ENCODE data around the gene SSPN.

SSPN gene

GRCh38 chr12:26187014-26187798, 8.2 kb upstream of the SSPN start:
- no peak for DNase-seq

GRCh38 chr12:26188127-26188526, 7.2 kb upstream of the SSPN start:
- DNase-seq, result no peak

- DNase-seq, result no peak
Observed at GRCh38 chr12:26188641-26189040, 6.7 kb upstream of the SSPN start.

- no peak for DNase-seq
Observed at GRCh38 chr12:26192142-26192541, 3.2 kb upstream of the SSPN start.

GRCh38 chr12:26193539-26193938, 1.8 kb upstream of the SSPN start:
- DNase-seq, result no peak

GRCh38 chr12:26195641-26196420, 458 bp downstream of the SSPN start:
- no peak for DNase-seq

- DNase-seq, result no peak
Observed at GRCh38 chr12:26196421-26196716, 996 bp downstream of the SSPN start.

GRCh38 chr12:26197832-26198231, 2.5 kb downstream of the SSPN start:
- DNase-seq, result no peak

- no peak for DNase-seq
Observed at GRCh38 chr12:26198742-26199141, 3.4 kb downstream of the SSPN start.

GRCh38 chr12:26203167-26203780, 7.9 kb downstream of the SSPN start:
- DNase-seq, result no peak

GRCh38 chr12:26204612-26205289, 9.4 kb downstream of the SSPN start:
- DNase-seq, result no peak

- DNase-seq, result no peak
Observed at GRCh38 chr12:26205298-26205697, 9.9 kb downstream of the SSPN start.

- no peak for DNase-seq
Observed at GRCh38 chr12:26205941-26206340, 10.6 kb downstream of the SSPN start.

- DNase-seq, result no peak
Observed at GRCh38 chr12:26211331-26211730, 16.0 kb downstream of the SSPN start.

- DNase-seq, result no peak
Observed at GRCh38 chr12:26212396-26212795, 17.0 kb downstream of the SSPN start.

- no peak for DNase-seq
Observed at GRCh38 chr12:26212988-26213387, 17.6 kb downstream of the SSPN start.

- no peak for DNase-seq
Observed at GRCh38 chr12:26214121-26214520, 18.7 kb downstream of the SSPN start.

- DNase-seq, result no peak
Observed at GRCh38 chr12:26219736-26220135, 24.4 kb downstream of the SSPN start.

- no peak for DNase-seq
Observed at GRCh38 chr12:26224657-26225056, 29.3 kb downstream of the SSPN start.

- no peak for DNase-seq
Observed at GRCh38 chr12:26226122-26226521, 30.7 kb downstream of the SSPN start.

- no peak for DNase-seq
Observed at GRCh38 chr12:26226629-26227360, 31.4 kb downstream of the SSPN start.

- DNase-seq, result no peak
Observed at GRCh38 chr12:26227361-26227745, 32.0 kb downstream of the SSPN start.

- DNase-seq, result no peak
Observed at GRCh38 chr12:26229910-26230309, 34.5 kb downstream of the SSPN start.

Measured in activated naive CD4-positive, alpha-beta T cell treated with anti-CD3 and anti-CD28 coated beads, Interleukin-2, amount 50 U/mL, for 16 hours (primary cell).